Stimulated activated naive CD4-positive, alpha-beta T cell (primary cell): ENCODE measurements around the gene MAPKAPK2.

ENCODE experiments used
- DNase-seq, 6 experiments: peaks; one replicate each; lab custom pipeline; 2025; lab: John Stamatoyannopoulos, UW

Gene MAPKAPK2

DNA sequence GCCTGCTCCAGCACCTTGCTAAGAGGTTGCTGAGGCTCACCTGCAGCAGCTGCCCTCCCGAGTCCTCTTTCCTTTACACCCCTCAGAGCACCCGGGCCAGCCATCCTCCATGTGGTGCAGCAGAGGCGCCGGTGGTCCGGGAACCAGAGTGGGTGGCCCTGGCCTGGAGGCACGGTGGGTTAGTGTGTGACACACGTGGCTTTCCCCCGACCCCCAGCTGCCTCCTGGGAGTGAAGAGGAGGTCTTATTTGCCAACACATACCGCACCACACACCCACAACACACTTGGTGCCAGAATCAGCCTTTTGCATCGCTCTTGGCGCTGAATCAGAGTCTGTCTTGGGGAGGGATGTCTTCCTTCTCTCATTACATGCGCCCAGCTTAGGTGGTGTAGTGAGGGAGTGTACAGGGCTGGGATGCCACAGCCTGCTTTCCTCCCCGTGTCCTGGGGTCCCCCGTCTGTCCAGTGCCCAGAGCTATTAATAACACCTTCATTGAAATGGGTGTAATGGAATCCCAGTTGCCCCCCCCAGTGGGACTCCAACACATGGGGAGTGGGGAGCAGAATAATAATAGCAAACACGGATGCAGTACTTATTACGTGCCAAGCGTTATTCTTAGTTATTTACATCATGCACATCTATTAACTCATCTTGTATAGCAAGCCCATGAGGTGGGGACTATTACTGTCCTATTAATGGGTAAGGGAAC lies 38.2 kb downstream of the MAPKAPK2 start:
- DNase-seq: no peak

DNA sequence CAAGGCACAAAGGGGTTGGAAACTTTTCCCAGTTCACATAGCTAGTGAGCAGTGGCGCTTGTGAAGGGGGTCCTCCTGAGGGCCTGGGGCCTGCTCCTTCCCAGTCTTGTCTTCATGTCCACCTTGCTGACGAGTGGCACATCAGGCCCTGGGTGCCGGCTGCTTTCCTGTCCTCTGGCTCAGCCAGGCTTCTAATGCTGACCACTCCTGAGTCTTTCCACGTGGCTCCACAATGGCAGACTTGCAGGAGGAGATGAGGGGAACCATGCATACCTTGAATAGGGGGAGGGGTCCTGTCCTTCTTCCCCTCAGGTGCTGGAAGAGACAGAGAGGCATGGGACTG lies 38.7 kb downstream of the MAPKAPK2 start:
- no peak for DNase-seq

DNA sequence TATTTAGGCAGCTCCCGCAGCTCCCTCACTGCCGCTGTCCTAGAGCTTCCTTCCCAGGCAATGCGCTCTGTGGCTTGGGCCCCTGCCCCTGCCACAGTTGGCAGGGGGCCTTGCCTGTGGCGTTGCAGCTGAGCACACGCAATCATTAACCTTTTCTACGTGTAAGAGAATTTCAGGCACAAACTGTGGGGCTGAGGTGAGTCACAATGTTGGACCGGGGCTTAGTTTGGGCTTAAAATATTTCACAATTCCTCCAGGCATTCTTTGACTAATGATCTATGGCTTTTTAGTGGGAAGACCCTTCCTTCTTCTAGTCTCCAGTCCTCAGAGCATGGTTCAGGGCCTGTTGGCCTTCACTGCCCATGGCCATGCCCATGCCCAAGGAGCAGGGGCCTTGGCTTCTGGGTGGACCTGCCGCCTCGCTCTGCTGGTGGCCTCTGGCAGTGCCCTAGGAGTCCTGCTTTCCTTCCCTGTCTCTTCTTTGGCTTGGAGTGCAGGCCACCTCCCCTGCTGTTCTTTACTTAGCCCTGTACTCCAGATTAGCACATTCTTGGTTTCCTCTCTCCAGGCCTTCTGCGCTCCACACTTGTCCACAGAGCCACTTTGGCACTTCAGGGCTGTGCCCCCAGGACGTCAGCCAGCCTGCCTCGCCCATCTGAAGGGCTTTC lies 39.2 kb downstream of the MAPKAPK2 start:
- no peak for DNase-seq

DNA sequence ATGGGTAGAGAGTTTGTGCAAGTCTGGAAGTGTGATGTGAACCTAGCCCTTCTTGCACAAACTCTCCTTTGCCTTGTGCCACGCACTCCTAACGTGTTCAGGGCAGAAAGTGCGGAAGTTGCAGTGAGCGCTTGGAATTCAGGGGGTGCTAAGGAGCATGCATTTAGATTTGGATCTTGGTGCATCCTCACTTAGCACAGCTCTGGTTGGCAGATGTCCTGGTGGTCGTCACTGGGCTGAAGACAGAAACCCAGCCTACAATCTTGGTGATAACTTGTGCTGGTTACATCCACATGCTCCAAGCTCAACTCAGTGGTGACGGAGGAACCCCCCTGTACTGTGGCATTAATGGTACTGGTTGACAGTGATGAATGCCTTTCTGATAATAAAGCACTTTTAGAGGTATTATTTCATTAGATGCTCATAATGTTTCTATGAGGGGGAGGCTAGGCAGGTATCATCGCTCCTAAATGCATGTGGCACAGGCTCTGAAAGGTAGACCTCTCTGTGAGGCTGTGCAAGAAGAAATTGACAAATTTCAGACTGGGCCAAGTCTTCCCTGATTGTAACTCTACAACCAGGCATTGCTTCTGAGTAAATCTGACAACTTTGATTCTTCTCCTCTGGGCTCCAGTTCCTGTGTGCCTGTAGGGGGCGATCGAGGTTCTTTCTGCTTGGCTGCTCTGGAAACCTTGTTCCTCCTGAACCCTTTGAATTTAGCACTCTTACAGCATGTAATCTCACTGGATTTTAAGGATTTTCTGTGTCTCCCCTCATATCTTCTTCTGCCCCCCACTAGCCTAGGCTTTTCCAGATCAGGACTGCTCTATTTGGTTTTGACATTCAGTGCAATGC lies 40.6 kb downstream of the MAPKAPK2 start:
- peak; percentile 26 to 64 (median 44) for DNase-seq

DNA sequence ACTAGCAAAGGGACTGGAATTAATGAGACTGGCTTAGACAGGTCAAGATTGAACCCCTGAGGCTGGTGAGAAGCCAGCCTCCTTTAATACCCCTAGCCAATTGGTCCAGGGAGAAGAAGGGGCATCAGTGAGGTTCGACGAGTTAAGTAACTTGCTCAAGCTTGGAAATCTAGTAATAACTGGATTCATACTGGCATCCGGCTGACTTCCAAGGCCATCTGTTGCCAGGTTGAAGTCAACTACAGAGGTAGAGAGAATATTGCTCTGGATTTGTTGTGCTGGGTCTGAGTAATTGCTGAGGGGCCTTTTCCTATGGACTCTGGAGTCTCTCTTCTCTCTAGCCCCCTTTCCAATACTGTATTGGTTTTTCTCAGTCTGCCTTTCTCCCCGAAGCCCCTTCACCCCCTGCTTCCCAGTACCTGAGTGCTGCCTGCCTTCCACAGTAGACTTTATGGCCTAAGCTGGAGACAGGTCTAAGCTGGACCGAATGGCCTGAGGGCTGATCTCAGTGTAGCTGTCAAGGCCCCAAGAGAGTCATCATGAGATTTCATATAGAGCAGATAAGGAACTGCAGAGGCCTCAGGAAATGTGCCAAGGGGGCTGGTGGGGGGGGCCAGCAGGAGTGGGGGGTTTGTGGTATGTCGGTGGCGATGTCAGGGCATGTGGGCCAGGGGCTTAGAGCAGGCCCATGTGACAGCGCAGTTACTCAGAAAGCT lies 43.4 kb downstream of the MAPKAPK2 start:
- no peak for DNase-seq

DNA sequence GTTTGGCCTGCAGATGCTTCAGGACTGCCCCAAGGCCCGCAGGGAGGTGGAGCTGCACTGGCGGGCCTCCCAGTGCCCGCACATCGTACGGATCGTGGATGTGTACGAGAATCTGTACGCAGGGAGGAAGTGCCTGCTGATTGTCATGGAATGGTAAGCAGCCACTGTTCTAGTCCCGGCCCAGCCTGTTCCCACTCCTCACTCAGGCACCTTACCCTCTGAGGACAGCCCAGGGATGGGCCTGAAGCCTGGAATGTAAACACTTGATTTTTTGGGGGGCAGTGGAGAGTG lies 43.9 kb downstream of the MAPKAPK2 start:
- DNase-seq: no peak

DNA sequence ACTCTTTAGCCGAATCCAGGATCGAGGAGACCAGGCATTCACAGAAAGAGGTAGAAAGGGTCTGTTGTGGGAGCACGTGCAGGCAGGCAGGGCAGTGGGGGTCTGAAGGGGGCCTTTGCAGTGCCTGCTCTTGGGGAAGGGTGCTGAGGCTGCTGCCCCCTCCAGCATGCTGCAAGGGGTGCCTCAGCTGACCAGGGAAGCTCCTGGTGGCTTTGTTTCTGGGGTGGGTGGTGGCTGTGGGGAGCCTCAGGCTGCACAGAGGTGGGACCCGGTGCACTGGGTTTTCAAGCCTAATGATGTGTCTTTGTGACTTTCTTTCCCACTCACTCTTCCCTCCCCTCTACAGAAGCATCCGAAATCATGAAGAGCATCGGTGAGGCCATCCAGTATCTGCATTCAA lies 44.3 kb downstream of the MAPKAPK2 start:
- no peak for DNase-seq

DNA sequence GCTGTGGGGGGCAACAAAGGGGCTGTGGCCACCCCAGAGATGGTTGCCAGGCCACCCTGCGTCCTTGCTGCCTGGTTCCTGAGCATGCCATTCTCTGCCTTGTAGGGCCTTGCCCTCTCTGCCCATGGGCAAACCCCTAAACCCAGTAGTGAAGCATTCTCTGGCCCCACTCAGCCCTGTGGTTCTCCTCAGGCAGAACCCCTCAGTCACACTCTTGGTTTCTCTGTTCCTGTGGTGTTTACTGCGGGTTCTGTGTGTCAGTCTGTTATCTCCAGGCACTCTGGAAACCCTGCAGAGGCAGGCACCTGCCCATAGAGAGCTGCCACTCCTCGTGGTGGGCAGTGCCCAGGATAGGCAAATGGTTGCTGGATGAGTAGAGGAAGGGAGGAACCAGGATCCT lies 44.8 kb downstream of the MAPKAPK2 start:
- no peak for DNase-seq

DNA sequence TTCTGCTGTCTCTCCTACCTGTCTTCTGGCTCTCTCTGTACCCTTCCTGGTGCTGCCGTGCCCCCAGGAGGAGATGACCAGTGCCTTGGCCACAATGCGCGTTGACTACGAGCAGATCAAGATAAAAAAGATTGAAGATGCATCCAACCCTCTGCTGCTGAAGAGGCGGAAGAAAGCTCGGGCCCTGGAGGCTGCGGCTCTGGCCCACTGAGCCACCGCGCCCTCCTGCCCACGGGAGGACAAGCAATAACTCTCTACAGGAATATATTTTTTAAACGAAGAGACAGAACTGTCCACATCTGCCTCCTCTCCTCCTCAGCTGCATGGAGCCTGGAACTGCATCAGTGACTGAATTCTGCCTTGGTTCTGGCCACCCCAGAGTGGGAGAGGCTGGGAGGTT lies 47.8 kb downstream of the MAPKAPK2 start:
- no peak for DNase-seq

DNA sequence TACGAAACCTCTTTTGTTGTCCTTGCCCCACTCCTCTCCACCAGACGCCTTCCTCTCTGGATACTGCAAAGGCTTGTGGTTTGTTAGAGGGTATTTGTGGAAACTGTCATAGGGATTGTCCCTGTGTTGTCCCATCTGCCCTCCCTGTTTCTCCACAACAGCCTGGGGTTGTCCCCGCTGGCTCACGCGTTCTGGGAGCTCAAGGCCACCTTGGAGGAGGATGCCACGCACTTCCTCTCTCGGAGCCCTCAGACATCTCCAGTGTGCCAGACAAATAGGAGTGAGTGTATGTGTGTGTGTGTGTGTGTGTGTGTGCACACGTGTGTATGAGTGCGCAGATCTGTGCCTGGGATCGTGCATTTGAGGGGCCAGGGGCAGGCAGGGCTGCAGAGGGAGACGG lies 48.3 kb downstream of the MAPKAPK2 start:
- DNase-seq: no peak

DNA sequence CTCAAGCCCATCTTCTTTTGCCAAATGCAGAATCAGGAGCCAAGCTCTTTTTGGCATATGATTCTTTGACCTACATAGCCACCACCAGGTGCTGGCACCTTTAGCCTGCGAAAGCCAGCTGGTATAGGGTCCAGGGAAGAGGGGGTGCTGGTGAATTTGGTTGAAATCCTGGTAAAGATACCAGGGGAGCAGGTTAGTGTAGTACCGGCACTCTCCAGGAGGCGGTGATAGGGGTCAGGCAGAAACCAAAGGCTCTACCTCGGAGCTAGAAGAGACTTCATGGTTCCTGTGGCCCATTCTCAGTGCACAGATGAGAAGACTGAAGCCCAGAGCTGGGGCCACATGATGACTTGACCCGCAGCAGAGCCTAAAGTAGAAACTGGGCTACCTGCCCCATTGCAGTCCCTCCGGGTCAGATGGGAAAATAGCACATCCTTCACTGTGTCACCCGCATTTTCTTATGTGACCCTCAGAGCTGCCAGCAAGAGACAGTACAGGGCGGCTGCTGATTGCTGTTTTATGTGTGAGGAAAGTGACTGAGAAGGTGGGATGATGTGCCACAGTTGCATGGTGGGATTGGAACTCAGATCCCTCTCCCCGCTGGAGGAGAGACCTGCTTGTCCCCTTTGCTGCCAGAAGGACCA lies 49.9 kb downstream of the MAPKAPK2 start:
- peak; percentile 60 to 84 (median 64) for DNase-seq

DNA sequence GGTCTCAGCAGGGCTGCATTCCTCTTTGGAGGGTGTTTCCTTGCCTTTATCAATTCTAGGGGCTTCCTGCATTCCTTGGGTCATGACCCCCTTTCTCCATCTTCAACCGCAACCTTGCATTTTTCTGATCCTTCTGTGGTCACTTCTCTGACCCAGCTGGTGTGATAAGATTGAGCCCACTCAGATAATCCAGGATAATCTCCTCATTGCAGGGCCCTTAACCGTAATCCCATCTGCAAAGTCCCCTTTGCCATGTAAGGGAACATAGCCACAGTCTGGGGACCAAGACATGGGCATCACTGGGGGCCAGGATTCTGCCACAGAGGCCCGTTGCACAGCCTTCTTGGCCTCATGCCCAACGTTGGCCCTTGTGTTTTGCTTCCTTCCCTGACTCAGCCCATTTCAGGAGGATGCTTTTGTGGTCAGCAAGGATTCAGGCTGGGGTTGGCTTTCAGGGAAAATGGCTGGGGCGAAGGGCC lies 50.9 kb downstream of the MAPKAPK2 start:
- DNase-seq: no peak

DNA sequence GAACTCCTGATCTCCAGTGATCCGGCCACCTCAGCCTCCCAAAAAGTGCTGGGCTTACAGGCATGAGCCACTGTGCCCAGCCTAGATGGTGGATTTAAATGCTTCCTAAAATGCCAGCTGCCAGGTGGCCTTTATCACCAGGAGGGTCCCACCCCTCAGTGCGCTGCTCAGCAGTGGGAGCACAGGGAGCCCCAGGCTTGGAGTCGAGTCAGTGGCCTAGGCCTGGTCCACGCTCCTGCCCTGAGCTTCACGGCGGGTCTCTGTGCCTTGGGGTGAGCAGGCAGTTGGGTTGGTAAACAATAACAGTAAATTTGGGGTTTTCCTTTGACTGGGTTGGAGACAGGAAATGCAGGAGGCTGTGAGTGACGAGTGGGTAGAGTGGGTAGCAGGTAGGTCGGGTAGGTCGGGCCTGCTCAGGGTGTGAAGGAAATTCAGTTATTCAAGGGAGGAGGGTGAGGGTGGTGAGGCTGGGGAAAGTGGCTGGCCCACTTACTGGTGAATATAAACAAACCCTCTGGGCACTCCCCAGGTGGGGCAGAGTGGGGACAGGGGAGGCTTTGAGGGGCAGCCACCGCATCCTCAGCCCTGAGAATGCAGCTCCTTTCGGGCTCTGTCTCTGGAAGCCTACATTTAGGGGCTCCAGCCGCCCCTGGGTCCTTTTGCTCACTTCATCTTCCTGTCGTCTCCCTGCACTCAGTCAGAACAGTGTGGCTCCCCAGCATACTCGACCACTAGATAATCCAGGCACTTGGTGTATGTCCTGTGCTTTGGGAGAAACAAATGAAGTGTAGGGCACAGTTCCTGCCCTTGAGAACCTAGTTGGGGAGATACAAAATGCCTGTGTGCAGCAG lies 52.4 kb downstream of the MAPKAPK2 start:
- peak in 5 of 6 experiments; percentile 16 to 46 (median 41) for DNase-seq

DNA sequence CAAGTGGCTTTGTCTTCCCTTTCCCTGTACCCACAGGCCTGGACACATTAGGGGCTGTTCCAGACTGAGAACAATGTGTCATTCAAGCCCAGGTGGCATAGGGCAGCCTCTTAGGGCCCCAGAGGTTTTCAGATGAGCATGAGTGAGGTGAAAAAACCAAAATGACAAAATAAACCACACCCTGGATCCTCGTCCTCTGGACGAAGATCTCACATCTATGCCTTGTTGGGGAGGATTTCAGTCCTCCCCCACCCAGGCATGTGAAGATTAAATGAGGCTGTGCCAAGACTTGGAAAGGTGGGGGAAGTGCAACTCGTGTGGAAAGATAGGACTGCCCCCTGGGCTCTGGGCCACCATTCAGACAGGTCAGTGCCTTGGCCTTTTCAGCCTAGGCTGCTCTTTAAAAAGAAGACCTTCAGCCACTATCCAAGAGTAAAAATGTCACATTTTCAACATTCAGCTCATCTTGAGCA lies 53.1 kb downstream of the MAPKAPK2 start:
- DNase-seq: no peak

DNA sequence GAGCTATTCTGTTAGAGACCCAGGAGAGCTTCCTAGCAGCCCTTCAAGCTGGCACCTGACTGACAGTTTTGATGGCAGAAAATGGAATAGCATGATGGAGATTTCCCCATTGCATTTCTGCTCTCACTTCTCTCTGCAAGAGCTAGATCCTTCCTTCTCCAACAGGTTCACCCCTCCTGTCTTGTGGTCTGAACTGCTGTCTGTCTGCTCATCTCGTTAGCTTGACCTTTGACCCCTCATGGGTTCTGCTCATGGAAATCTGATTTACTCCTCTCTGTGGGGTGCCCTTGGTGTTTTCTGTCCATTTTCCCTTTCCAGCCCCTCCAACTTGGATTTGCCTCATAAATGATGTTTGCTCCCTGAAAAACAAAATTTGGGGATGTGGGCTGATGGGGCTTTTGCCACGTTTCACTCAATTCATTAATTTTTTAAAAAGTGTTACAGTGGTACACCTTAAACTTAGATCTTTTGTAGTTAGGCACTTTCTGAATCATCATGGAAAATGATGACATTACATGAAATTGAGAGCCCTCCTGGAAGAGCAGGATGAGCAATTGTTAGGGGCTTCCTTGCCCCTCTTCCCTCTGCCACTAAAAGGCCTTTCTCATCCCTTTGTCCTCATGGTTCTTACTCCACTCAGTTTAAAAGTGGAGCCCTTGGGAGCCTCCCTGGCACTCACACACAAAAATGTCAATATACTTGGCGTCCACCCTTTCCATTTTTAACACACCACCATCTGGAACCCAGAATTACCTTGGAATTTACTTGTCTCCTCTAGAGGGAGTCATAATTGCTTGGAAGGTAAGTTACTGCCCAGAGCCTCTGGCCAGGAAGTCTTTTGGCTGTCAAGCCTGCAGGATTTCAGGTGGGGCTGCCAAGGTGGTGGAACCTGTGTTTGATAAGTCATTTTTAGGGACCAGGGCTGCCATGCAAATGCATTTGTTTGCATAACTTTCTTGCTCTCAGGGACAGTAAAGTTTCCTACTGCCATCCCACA lies 54.0 kb downstream of the MAPKAPK2 start:
- DNase-seq: no peak

DNA sequence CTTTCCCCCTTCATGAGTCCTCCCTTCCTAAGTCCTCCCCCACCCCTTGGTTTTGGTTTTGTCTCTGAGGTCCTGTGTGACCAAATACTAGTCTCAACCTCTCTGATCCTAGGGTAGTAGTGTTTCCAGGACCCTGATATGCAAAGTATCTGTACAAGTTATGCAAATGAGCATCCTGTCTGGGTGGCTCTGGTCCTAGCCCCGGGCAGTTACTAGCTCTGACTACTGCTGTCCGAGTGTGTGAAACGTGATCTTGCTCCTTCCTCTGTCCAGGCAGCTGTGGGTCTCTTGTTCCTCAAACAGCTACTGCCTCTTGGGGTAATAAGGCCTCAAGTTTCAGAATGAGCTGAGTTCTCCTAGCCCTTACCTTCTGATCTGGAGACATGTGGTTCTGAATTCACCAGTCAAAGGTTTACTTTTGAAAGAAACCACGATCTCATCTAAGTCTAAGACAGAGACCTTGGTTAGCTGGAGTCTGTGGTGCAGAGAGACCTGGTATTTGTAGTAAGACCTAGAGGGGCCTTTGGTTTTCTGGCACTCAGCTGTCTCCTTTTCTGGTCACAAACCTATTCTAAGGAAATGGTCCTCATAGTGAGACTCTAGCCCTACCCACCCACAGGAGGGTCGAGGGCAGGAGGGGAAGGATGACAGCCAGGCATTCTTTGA lies 54.8 kb downstream of the MAPKAPK2 start:
- peak in 3 of 6 experiments; percentile 16 to 55 (median 48) for DNase-seq

DNA sequence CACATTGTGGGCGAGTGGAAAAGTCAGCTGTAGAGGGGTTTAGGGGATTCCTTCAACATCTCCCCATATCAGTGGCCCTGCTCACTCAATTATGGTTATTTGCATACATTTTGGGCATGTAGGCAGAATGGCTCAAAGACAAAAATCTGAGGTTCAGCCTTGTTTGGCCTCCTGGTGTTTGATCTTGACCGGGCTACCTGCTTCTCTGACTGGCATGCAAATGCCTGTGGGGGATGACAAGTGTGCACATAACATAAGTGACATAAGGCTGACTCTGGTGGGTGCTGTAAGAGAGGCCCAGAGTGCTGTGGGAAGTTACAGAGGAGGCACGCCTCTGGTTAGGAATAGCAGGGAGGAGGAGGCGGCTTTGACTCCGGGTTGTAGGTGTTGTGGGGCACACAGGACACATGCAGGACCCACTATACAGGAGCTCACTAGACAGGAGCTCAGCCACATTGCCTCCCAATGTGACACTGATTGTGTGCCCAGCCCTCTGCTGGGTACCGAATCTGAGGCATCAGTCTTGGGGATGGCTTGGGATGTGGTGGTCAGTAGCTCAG lies 56.5 kb downstream of the MAPKAPK2 start:
- no peak for DNase-seq

DNA sequence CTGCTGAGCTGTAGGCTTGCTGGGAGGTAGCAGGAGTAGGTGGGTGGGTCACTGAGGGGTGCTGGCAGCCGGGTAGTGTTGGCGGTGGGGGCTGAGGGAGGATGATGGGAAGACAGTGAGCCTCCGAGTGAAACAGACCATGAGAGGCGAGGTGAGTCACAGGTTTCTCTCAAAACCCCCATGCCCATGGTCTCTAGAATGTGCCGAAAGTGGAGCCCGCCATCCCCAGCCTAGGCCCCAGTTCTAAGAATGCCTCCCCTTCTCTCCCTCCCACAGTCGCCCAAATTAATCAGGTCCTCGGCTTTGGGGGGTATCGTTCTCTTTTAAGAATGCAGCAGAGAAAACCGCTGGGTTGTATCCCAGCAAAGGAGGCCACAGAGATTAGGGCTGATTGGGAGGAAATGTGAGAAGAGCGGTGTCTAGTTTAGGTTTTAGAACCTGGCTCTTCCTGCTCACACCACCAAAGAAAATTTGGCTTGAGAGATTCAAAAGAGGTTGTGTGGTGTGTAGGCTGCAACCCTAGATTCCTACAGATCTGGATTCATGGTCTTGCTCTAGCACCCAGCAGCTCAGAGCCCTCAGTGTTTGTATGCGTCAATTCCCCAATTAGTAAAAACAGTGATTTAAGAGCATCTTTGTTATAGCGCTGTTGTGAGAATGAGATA lies 58.1 kb downstream of the MAPKAPK2 start:
- DNase-seq: no peak
